Endothelial cell of umbilical vein (primary cell): ENCODE measurements around the gene DUSP15.

Source experiments
- EZH2 ChIP-seq: IDR thresholded peaks from 2 replicates; pipeline ENCODE4 v1.6.1; 2012; ENCODE audit warnings: borderline replicate concordance, low read depth, mild to moderate bottlenecking, moderate library complexity, low read length, inconsistent platforms; ENCODE audit not compliant: severe bottlenecking
- GATA2 ChIP-seq: IDR thresholded peaks from 2 replicates; pipeline ENCODE4 v1.7.0; 2011; ENCODE audit warnings: low read depth, mild to moderate bottlenecking, moderate library complexity, mixed read lengths, low read length; ENCODE audit not compliant: insufficient read length, insufficient read depth
- MYC ChIP-seq: IDR thresholded peaks from one replicate; pipeline ENCODE4 v1.6.1; 2011; ENCODE audit warnings: mild to moderate bottlenecking, low read depth, low read length
- POLR2A ChIP-seq: IDR thresholded peaks from 2 replicates; pipeline ENCODE4 v1.6.1; 2012; ENCODE audit warnings: low read depth, mild to moderate bottlenecking, control low read depth, low read length
- POLR2AphosphoS5 ChIP-seq: IDR thresholded peaks from 2 replicates; pipeline ENCODE4 v1.6.1; 2012; ENCODE audit warnings: low read depth, mild to moderate bottlenecking, control low read depth, low read length, moderate library complexity; ENCODE audit not compliant: insufficient read depth
- TF ChIP-seq, protein P1 (sequence below), 2 donors: IDR thresholded peaks; 1 replicate in 1 of 2; 2 replicates in 1 of 2; pipeline ENCODE4 v1.5.1; 2011; ENCODE audit warnings: low read length in 2 of 2, mild to moderate bottlenecking in 2 of 2, moderate library complexity in 2 of 2, control low read depth in 1 of 2, inconsistent platforms in 1 of 2, low read depth in 1 of 2; ENCODE audit not compliant: insufficient read depth in 1 of 2; ENCODE audit errors: extremely low read depth in 1 of 2
- TF ChIP-seq, protein P2 (sequence below): IDR thresholded peaks from 2 replicates; pipeline ENCODE4 v1.6.1; 2011; ENCODE audit not compliant: insufficient read depth, insufficient read length

DNA sequence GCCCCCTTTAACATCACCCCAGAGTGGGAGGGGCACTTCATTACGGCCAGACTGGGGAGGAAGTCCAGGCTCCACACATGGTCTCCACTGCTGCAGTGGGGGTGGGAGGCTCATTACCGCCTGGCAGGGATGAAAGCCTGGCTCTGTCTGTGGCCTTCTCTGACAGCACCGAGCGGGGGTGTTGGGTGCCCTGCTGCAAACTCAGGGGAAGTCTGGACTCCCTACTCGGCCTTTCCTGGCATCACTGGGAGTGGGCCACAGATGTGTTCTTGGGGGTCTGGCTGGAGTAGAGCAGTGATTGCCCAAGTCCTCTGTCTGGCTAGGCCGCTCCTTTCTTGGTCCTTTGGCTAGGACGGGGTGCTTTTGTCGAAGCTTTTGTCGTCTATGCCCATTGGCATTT is 27.2 kb upstream of the DUSP15 start:
- TF ChIP-seq, protein P1, sequence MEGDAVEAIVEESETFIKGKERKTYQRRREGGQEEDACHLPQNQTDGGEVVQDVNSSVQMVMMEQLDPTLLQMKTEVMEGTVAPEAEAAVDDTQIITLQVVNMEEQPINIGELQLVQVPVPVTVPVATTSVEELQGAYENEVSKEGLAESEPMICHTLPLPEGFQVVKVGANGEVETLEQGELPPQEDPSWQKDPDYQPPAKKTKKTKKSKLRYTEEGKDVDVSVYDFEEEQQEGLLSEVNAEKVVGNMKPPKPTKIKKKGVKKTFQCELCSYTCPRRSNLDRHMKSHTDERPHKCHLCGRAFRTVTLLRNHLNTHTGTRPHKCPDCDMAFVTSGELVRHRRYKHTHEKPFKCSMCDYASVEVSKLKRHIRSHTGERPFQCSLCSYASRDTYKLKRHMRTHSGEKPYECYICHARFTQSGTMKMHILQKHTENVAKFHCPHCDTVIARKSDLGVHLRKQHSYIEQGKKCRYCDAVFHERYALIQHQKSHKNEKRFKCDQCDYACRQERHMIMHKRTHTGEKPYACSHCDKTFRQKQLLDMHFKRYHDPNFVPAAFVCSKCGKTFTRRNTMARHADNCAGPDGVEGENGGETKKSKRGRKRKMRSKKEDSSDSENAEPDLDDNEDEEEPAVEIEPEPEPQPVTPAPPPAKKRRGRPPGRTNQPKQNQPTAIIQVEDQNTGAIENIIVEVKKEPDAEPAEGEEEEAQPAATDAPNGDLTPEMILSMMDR (IDR thresholded peaks at IDR 0.05; ENCODE audit: extremely low read depth in 1 of 2, insufficient read depth in 1 of 2, low read depth in 1 of 2, low read length in 2 of 2): no peak
- no peak for TF ChIP-seq POLR2A
- TF ChIP-seq MYC: no peak
- no peak for TF ChIP-seq EZH2
- TF ChIP-seq, protein P2, sequence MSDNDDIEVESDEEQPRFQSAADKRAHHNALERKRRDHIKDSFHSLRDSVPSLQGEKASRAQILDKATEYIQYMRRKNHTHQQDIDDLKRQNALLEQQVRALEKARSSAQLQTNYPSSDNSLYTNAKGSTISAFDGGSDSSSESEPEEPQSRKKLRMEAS: no peak
- no peak for TF ChIP-seq POLR2AphosphoS5
- no peak for TF ChIP-seq GATA2
